Renal pelvis (tissue), 4 donors: ENCODE data around the gene CYTH3. TPM values are rescaled to one million over a fixed set of nuclear protein-coding genes. Genes with fewer than 3 reads are reported as not detected.

Source experiments
- DNase-seq: peaks from one replicate; pipeline ENCODE4 v3.0.0-alpha.2; 2013
- polyA plus RNA-seq, 3 donors: library from polyadenylated mRNA; unstranded; fragments of 120-200 nt; gene quantifications; one replicate each; pipeline ENCODE4 v1.2.1, GENCODE V29; 2013; ENCODE audit not compliant: insufficient read length in 3 of 3

The CYTH3 gene
- polyA plus RNA-seq, 3 donors, result 31.9 to 39.5 (median 35.6) TPM

GRCh38 chr7:6168477-6168868 lies 104.0 kb downstream of the CYTH3 start:
- DNase-seq, result no peak

DNA sequence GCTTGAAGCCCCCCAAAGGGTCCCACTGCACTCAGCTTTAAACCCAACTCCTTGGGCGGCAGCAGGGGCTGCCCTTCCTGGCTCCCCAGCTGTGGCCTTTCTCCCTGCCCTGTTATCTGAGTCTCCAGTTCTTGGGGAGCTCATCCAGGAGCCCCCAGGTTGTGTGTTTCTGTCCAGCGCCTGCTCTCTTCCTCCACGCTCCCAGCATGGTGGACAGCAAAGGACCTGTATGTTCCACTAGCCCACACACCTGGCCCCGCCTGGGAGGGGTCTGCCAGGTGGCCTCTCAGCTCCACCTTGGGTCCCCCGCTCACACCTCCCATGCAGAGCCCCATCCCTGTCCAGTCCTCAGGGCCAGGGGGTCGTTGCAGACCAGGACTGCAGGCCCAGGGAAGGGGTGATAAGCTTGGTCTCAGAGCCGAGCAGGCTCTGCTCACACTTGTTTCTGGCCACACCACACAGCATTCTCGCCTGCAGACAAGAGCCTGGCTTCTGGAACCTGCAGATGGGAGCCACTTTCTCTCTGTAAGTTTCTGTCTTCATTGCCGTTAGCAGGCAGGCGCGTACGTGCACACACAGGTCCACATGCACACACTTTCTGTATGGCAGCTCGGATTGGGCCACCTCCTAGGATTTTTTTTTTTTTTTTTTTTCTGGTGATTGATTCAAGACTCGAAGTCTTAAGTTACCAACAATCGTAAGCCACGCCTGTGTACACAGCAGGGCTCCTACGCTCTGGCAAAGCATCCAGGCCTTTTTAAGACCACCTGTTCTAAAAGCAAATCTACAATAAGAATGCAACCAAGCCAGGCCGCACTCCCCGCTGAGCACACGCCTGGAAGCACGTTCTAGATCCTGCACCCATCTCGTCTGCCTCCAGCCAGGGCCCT lies 104.6 kb downstream of the CYTH3 start:
- DNase-seq, result no peak

DNA sequence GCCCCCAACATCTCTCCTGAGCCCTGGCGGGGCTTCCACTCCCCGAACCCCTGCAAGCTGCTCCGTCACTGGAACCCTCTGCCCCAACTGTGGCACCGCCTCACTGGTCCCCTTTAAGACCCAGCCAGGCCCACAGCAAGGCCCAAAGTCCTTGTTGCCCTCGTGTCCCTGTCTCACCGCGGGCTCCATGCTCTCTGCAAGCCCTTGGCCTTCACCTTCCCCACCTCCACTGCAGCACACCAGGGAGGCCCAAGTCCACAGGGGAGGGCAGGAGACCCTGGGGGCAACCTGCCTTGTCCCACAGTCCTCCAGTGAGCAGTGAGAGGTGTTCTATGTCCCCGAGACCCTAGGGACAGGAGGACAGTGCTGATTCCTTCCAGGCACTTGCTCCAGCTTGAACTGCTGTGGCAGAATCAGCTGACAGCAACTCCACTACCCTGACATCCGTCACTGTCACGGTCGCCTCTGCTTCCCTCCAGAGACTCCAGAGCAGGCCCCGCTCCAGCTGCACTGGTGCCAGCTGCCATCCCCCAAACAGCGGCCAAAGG lies 105.3 kb downstream of the CYTH3 start:
- no peak for DNase-seq

- DNase-seq, result no peak
Observed at GRCh38 chr7:6166443-6166891, 106.0 kb downstream of the CYTH3 start.

DNA sequence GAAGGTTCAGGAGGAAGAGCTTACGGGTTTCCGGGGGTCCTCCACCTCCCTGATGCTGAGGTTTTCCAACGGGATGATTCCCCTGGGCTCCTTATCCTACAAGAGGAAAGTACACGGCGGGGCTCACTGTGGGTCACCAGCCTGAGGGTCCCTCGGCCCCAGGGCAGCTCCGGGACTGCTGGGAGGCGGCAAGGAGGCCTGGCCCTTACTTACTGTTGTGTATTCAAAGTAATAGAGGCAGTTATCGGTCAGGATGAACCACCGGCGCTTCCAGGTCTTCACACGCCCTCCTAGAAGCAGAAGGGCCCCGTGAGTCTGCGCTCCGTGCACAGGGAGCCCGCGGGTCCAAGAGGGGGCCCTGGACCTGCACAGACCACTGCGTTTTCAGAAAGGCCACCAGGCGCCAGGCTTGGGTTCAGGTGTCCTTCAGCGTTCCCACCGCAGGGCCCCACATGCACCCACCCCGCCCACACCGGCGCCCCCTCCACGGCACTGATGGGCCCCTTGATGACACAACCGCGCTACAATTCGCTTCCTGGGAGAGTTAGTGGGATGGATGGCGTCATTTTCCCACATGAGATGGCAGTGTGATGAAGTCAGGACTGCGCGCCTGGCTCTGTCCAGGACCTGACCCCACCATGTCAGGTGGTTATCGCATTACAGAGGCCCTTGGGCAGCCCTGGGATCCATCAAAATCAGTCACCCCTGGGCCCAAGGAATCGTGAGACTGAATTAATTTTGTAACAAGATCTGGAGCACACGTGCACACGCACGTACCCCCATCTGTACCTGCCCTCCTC lies 106.7 kb downstream of the CYTH3 start:
- DNase-seq, result peak; percentile 57

- no peak for DNase-seq
Observed at GRCh38 chr7:6165075-6165474, 107.3 kb downstream of the CYTH3 start.

- DNase-seq, result no peak
Observed at GRCh38 chr7:6164491-6164890, 107.9 kb downstream of the CYTH3 start.

DNA sequence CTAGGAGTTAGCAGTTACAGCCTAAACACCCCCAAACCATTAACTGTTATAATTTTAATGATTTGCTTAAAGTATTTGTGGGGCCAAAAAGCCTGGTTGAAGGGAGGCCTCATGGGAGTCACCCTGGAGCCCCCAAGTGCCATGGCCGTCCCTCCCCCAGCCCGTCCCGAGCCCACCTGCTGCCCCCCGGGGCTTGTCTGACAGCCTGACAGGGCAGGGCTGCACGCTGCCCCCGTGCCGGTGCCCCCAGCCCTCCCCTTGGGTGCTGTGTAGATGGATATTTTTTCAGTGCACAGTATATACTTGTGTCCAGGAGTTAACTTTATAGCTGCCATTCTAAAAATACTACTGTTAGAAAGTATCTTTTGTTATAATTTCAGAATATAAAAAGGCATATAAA lies 108.4 kb downstream of the CYTH3 start:
- DNase-seq, result no peak

DNA sequence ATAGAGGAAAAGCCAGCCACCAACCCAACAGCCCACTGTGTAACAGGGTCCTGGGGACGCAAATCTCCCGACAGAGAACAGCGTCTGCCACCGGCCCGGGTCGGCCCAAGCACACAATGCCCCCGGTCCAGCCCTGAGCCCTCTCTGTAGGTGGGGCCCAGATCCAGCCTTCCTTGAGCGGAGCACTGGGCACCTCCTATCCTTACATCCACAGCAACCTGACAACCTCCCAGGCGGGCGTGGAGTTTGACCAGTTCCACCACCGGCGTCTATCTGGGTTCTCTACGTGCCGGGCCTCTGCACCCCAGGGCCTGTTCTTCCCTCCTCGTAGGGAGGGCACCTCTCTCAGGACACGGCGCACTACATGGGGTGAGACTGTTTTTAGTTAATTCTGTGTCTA lies 109.0 kb downstream of the CYTH3 start:
- DNase-seq, result no peak

DNA sequence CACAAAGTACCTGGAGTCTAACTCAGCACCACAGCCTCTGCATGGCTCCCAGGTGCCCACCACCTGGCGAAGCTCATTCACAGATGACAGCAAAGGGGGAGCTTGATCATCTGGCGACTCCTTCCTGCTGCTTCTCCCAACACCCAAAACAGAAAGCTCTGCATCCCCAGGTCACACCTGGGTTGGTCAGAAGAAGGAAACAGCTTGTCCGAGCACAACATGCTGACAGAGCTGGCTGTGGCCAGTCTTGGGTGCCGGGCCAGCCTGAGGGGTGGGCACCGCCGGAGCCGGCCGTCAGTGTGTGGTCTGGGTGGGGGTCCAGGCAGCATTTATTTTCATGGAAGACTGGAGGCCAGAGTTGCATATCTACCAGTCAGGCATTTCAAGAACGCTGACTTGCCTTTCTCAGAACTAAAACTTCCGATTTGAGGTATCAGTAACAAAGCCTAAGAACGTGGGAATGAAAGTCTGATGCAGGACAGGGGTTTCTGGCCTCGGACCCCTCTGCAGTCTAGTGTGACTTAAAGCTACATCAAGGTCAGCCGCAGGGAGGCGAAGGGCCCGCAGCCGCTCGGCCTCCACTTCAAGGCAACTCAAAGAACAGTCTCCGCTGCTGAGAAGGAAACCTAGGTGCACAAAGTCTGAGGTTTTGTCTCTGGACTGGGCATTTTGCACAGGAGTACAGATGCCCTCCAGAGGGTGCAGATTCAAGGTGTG lies 109.6 kb downstream of the CYTH3 start:
- DNase-seq, result no peak

DNA sequence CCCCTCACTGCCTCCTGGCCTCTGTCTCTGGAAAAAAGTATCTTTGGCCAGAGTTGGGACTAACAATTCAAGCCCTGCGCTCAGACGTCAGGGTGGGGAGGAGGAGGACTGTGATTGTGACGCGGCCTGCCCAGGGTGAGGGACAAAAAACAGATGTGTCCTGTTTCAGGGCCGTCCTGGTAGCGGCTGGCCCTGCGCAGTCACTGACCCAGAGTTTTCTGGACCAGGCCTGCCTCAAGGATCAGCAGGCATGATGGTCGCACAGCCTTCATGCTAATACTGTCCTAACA lies 110.1 kb downstream of the CYTH3 start:
- no peak for DNase-seq

GRCh38 chr7:6161463-6162330 lies 110.7 kb downstream of the CYTH3 start:
- no peak for DNase-seq

- no peak for DNase-seq
Observed at GRCh38 chr7:6160191-6160623, 112.2 kb downstream of the CYTH3 start.

GRCh38 chr7:6159524-6160031 lies 112.8 kb downstream of the CYTH3 start:
- DNase-seq, result no peak

DNA sequence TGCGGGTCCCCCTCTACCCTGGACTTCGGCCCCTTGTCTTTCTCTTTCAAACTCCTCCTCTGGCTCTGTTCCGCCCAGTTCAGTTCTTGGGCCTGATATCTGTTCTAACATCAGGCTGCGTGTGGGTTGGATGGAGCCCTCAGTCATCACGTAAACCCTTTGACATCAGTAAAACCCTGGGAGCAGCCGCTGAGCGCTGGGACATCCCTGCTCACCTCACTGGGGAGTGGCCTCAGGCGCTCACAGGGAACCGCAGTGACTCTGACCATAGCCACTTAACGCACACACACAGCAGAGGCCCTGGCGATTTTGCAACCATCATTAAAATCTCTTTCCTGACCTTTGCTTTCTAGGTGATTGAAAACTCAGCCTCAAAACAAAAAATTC lies 113.3 kb downstream of the CYTH3 start:
- DNase-seq, result no peak

DNA sequence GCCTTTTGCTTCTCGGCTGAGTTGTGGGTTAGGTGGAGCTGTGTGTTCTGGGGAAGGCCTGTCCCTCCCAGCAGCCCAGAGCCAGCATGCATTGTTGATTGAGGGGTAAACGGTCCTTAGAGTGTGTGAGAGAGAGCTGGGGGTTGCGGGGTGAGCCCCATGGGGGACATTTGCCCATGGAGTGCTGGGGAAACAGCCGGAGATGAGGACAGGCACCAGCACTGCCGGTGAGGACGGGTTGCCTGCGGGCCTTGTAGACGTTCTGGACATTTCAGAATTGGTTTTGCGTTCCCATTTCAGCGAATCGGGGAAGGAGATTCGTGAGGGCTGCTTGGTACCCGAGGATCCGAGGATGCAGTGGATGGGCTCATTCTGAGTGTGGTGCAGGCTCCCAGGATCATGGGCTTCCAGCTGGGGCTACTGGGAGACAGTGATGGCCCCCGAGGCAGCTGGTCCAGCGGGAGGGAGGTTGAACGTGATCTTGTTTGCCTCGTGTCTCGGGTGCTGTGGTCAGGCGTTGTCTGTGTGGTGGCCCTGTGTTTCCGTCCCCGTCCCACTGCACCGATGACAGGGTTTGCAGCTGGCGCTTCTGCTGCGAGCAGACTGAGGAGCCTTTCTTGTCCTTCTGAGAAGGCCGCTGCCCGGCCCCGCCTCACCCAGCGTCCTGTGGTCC lies 113.9 kb downstream of the CYTH3 start:
- no peak for DNase-seq

DNA sequence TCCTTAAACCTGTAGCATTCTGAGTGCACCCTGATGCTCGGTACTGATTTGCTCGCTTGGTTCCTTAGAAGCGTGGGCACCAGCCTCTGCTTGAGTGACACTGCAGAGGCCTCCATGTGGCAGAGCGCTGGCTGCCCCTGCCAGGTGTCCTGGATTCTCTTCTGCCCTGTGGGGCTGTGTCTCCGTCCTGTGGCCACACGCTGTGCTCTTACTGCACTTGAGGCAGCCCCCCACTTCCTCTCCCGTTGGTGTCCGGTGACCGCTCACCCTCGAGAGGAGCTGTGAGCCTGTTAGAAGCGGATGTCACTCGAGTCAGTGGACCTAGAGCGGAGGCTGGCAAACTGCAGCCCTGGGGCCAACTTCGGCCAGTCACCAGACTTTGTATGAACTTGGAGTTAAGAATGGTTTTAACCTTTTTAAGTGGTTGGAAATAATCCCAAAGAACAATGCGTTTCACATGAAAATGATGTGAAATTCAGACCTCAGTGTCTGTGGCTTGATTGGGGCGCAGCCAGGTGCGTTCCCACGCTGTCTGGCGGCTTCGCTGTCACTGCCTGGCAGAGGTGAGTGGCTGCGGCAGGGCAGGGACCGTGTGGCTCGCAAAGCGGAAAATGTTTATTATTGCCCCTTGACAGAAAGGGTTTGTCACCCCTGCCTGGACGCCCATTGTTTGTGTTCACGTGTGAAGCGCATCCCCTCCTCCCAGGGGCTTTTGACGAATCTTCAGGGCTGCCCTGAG lies 114.6 kb downstream of the CYTH3 start:
- no peak for DNase-seq

DNA sequence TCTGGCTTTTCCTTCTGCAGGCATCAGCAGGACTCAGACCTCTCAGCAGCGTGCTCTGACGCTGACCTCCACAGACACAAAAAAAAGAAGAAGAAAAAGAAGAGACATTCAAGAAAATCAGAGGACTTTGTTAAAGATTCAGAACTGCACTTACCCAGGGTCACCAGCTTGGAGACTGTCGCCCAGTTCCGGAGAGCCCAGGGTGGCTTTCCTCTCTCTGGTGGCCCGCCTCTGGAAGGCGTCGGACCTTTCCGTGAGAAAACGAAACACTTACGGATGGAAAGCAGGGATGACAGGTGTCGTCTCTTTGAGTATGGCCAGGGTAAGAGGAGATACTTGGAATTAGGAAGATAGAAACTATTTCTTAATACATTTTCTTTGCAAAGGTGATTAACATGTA lies 115.7 kb downstream of the CYTH3 start:
- DNase-seq, result no peak

GRCh38 chr7:6155596-6155995 lies 116.8 kb downstream of the CYTH3 start:
- DNase-seq, result no peak
